ENCODE measurements around the gene CPM. TPM values are rescaled to one million over a fixed set of nuclear protein-coding genes. Genes with fewer than 3 reads are reported as not detected.

Gene CPM
- total and polyA plus RNA-seq, 2 of the 4 experiments (the other 2 are of a cell fraction), result 2.0 to 8.8 TPM

DNA sequence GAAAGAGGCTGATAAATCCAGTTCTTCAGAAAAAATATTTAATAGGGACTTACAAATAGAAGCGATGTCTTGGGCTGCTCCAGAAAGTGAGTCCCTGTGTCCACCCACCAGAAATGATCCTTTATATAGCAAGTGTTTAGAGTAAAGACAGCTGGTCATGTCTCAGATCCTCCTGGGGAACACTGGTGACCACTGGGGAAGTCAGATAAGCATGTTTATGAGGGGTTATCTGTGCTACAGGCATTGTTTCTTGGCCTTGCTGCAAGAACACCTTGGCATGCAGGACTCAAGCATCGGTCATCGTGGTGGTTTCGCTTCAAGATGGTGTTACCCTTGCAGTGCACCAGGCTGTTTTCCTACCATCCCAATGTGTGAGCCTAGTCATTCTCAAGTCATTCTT, 27.2 kb downstream of the CPM start:
- Histone ChIP-seq H3K14ac (replicated peaks; ENCODE audit: low read depth, low read length) (no peak overlapping the region), H2BK20ac (ENCODE audit: low read depth, low read length) (no peak overlapping the region), H3K9me3 (ENCODE audit: control insufficient read depth, insufficient read depth, low read length) (no peaks in the 10 kb centered on the region), H3K36me3 (ENCODE audit: control insufficient read depth, insufficient read depth, low read length) (no peaks in the 10 kb centered on the region), H3K56ac (ENCODE audit: extremely low read depth, insufficient read depth, low read length) (no peak overlapping the region), H3K4me1 (ENCODE audit: control insufficient read depth, insufficient read depth, low read length) (no peaks in the 10 kb centered on the region), H3K23ac (ENCODE audit: low read depth, low read length) (no peak overlapping the region), H2BK120ac (ENCODE audit: low read depth, low read length) (no peak overlapping the region), H3K9me1 (ENCODE audit: insufficient read depth, low read length) (no peaks in the 10 kb centered on the region; the same call in 1 of the 2 replicates), H2BK5ac (ENCODE audit: low read depth, low read length, poor library complexity, severe bottlenecking) (no peak overlapping the region), H3K27me3 (ENCODE audit: control insufficient read depth, insufficient read depth, low read length) (no peaks in the 10 kb centered on the region; the same call in 1 of the 2 replicates), H3K18ac (ENCODE audit: low read depth, low read length) (no peak overlapping the region), H3K79me1 (ENCODE audit: low read depth in 1 of 2, low read length in 2 of 2) (no peaks in the 10 kb centered on the region), H2AFZ (replicated peaks; ENCODE audit: low read length, poor library complexity) (no peak overlapping the region), H3K27ac (ENCODE audit: insufficient read depth, low read length) (no peak overlapping the region), H3K9ac (ENCODE audit: low read depth, low read length) (no peak overlapping the region), H2AK5ac (ENCODE audit: low read depth, low read length) (no peak overlapping the region), H3K4me2 (ENCODE audit: low read depth, low read length) (no peak overlapping the region), H4K91ac (ENCODE audit: insufficient read depth, low read depth, low read length) (no peak overlapping the region), H4K8ac (ENCODE audit: low read depth in 2 of 2, low read length in 2 of 2) (no peak overlapping the region), H2AK9ac (replicated peaks; ENCODE audit: low read depth, low read length, poor library complexity) (no peak overlapping the region), H3K4ac (ENCODE audit: low read depth, low read length) (no peak overlapping the region), H2BK15ac (ENCODE audit: low read depth, low read length) (no peak overlapping the region), H4K5ac (ENCODE audit: low read depth, low read length) (no peak overlapping the region), H3K4me3 (ENCODE audit: insufficient read depth, low read depth, low read length) (no peak overlapping the region), H4K20me1 (ENCODE audit: insufficient read depth, low read length) (no peaks in the 10 kb centered on the region)
- no peak for DNase-seq
- dilution Hi-C loops (cut with HindIII; ENCODE audit: low sequenced_read_pairs, unreplicated experiment) (no loop called here), intact Hi-C loops (cut with micrococcal nuclease) (no loop called here), in situ Hi-C loops (cut with MboI; ENCODE audit: low sequenced_read_pairs) (no loop called here)
- WGBS, 2 experiments (ENCODE audit: extremely low coverage in 2 of 2, insufficient read length in 1 of 2), result 90% methylated on average over 2 of the region's 4 CpGs; no CpG with 5 or more reads in 1 of the 2 experiments
- TF ChIP-seq MAZ (IDR thresholded peaks at IDR 0.05; ENCODE audit: borderline replicate concordance, low read depth, low read length) (no peak), CHD1 (IDR thresholded peaks at IDR 0.05; ENCODE audit: low read depth, low read length) (no peak), BHLHE40 (IDR thresholded peaks at IDR 0.05; ENCODE audit: low read depth, low read length) (no peak)
- ChIA-PET POLR2A (ENCODE audit: unreplicated experiment) (no interaction called here), CTCF (no interaction called here)
- no peak for ATAC-seq (ENCODE audit: low read depth)
- BruUV-seq (replicated peaks), result no TSS peak
